ENCODE measurements around the gene CEND1.

Gene CEND1

DNA sequence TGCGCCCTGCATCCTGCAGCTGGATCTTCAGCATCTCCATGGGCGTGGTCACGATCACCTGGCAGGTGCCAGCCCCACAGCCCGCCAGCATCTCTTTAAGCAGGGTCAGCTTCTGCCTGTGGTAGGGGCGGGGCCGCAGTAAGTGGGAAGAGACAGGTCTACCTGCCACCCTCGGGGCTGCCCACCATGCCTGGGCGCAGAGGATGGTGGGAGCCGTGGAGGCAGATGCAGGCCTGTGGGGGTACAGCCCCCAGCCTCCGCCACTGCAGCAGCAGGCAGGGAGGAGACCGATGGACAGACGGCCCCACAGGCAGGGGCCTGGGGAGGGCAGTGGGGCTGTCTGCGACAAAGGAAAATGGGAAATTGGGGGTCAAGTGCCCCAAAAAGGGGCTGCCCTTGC lies 3.0 kb upstream of the CEND1 start:
- in situ Hi-C loops (cut with HindIII; ENCODE audit: low pct_ligation_motif_present, low sequenced_read_pairs) = no loop called here
- TF ChIP-seq, protein P1, sequence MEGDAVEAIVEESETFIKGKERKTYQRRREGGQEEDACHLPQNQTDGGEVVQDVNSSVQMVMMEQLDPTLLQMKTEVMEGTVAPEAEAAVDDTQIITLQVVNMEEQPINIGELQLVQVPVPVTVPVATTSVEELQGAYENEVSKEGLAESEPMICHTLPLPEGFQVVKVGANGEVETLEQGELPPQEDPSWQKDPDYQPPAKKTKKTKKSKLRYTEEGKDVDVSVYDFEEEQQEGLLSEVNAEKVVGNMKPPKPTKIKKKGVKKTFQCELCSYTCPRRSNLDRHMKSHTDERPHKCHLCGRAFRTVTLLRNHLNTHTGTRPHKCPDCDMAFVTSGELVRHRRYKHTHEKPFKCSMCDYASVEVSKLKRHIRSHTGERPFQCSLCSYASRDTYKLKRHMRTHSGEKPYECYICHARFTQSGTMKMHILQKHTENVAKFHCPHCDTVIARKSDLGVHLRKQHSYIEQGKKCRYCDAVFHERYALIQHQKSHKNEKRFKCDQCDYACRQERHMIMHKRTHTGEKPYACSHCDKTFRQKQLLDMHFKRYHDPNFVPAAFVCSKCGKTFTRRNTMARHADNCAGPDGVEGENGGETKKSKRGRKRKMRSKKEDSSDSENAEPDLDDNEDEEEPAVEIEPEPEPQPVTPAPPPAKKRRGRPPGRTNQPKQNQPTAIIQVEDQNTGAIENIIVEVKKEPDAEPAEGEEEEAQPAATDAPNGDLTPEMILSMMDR (IDR thresholded peaks at IDR 0.05; ENCODE audit: low read depth, low read length, missing control alignments) = no peak
- no peaks in the 10 kb centered on the region for H3K27me3 ChIP-seq (replicated peaks)
- no peak overlapping the region for H3K4me3 ChIP-seq (ENCODE audit: low read depth, low read length)
- peaks cover 17% of the 10 kb centered on the region for H3K36me3 ChIP-seq (replicated peaks)
- no peak for DNase-seq
- no peak overlapping the region for H3K27ac ChIP-seq

DNA sequence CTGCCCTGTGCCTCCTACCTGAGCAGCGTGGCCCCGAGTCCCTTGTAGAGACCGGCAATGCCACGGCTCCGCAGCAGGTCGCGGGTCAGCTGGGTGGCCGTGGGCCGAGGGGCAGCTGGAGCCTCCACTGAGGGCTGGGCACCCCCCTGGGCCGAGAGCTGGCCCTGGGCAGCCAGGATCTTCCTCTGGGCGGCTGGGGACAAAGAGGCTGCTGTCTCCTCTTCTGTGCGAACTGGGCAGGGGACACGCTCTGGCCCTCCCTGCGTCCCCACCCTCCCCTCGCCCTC lies 2.6 kb upstream of the CEND1 start:
- in situ Hi-C loops (cut with HindIII; ENCODE audit: low pct_ligation_motif_present, low sequenced_read_pairs) = no loop called here
- TF ChIP-seq, protein P1 (IDR thresholded peaks at IDR 0.05; ENCODE audit: low read depth, low read length, missing control alignments) = no peak
- no peak overlapping the region for H3K4me3 ChIP-seq (ENCODE audit: low read depth, low read length)
- no peaks in the 10 kb centered on the region for H3K27me3 ChIP-seq (replicated peaks)
- H3K27ac ChIP-seq = no peak overlapping the region
- no peak for DNase-seq
- H3K36me3 ChIP-seq (replicated peaks) = peaks cover 17% of the 10 kb centered on the region

GRCh38 chr11:791658-792534 lies 2.0 kb upstream of the CEND1 start:
- in situ Hi-C loops (cut with HindIII; ENCODE audit: low pct_ligation_motif_present, low sequenced_read_pairs) = no loop called here

GRCh38 chr11:790721-791564 lies 1.1 kb upstream of the CEND1 start:
- Histone ChIP-seq H3K4me3 (ENCODE audit: low read depth, low read length) (no peak overlapping the region), H3K27me3 (replicated peaks) (no peaks in the 10 kb centered on the region), H3K36me3 (replicated peaks) (peaks cover 17% of the 10 kb centered on the region), H3K27ac (no peak overlapping the region)
- no peak for DNase-seq
- in situ Hi-C loops (cut with HindIII; ENCODE audit: low pct_ligation_motif_present, low sequenced_read_pairs) = no loop called here
- TF ChIP-seq, protein P1 (IDR thresholded peaks at IDR 0.05; ENCODE audit: low read depth, low read length, missing control alignments) = no peak

More at GRCh38 chr11:791658-792534, 2.0 kb upstream of the CEND1 start:
- no peak overlapping the region for H3K4me3 ChIP-seq (ENCODE audit: low read depth, low read length)
- TF ChIP-seq, protein P1 (IDR thresholded peaks at IDR 0.05; ENCODE audit: low read depth, low read length, missing control alignments) = no peak
- no peaks in the 10 kb centered on the region for H3K27me3 ChIP-seq (replicated peaks)
- no peak overlapping the region for H3K27ac ChIP-seq
- peaks cover 17% of the 10 kb centered on the region for H3K36me3 ChIP-seq (replicated peaks)
- no peak for DNase-seq

DNA sequence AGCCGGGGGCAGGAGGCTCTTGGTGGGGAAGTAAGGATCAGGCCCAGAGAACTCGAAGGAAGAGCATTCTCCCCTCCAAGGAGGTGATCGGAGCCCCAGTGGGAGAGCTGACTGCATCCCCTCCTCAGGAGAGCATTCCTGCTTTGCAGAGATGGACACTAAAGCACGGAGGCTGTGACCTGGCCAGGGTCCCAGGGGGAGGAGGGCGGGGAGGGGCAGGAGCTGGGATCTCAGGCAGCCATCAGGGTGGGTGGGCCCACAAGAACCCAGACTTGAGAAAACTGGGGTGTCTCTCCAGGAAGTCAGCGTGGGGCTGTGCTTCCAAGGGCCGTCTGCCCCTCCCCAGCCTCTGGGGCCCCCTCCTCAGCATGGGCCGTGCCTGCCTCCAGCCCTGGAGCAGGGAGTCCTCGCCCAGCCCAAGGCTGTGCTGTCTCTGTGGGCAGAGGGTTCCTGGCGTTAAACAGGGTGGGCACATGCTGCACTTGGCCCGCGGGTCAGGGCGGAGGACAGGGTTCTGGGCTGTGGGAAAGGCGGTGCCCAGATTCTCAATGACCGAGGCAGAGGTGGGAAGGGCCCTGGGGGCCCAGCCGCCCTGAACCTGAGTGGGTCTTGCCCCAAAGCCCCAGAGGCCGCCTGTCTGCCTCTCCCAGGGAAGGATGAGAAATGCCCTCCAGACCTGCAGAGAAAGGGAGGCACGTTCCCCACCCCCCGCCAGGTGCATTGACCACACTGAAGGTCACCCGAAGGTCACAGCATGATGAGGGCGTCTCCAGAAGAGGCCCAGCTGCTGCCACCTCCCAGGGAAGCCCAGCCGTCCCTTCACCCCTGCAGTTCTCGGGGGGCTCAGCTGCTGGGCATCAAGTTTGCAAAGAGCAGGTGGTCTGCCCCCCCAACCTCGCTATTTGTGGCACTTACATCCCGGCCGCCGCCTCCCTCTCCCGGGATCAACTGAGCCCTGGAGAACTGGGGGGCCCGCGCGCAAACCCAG lies 643 bp downstream of the CEND1 start:
- Histone ChIP-seq H3K4me3 (ENCODE audit: low read depth, low read length) (peak overlapping the region; percentile 9), H3K27ac (no peak overlapping the region), H3K36me3 (replicated peaks) (peaks cover 14% of the 10 kb centered on the region), H3K27me3 (replicated peaks) (no peaks in the 10 kb centered on the region)
- no peak for DNase-seq
- in situ Hi-C loops (cut with HindIII; ENCODE audit: low pct_ligation_motif_present, low sequenced_read_pairs) = no loop called here
- TF ChIP-seq, protein P1 (IDR thresholded peaks at IDR 0.05; ENCODE audit: low read depth, low read length, missing control alignments) = no peak

All from brain microvascular endothelial cell (primary cell).